ENCODE data around the gene PPP2R5C.

Gene PPP2R5C

GRCh38 chr14:101887219-101887618 lies 125.7 kb downstream of the PPP2R5C start:
- no peak for DNase-seq (ENCODE audit: low read depth)

- no peak for DNase-seq (ENCODE audit: low read depth)
These were observed 126.7 kb downstream of the PPP2R5C start for GRCh38 chr14:101888182-101888581.

- DNase-seq (ENCODE audit: low read depth), result no peak
These were observed 127.9 kb downstream of the PPP2R5C start for GRCh38 chr14:101889366-101889765.

- no peak for DNase-seq (ENCODE audit: low read depth)
These were observed 128.4 kb downstream of the PPP2R5C start for GRCh38 chr14:101889898-101890297.

GRCh38 chr14:101891471-101891870 lies 130.0 kb downstream of the PPP2R5C start:
- no peak for DNase-seq (ENCODE audit: low read depth)

- DNase-seq (ENCODE audit: low read depth), result no peak
These were observed 132.2 kb downstream of the PPP2R5C start for GRCh38 chr14:101893759-101894158.

GRCh38 chr14:101894365-101895081 lies 133.0 kb downstream of the PPP2R5C start:
- DNase-seq (ENCODE audit: low read depth), result no peak

GRCh38 chr14:101895256-101895655 lies 133.7 kb downstream of the PPP2R5C start:
- DNase-seq (ENCODE audit: low read depth), result no peak

- no peak for DNase-seq (ENCODE audit: low read depth)
These were observed 135.8 kb downstream of the PPP2R5C start for GRCh38 chr14:101897326-101897725.

- no peak for DNase-seq (ENCODE audit: low read depth)
These were observed 136.9 kb downstream of the PPP2R5C start for GRCh38 chr14:101898416-101898815.

- no peak for DNase-seq (ENCODE audit: low read depth)
These were observed 137.8 kb downstream of the PPP2R5C start for GRCh38 chr14:101899263-101899662.

- no peak for DNase-seq (ENCODE audit: low read depth)
These were observed 138.7 kb downstream of the PPP2R5C start for GRCh38 chr14:101900253-101900652.

GRCh38 chr14:101903111-101903561 lies 141.6 kb downstream of the PPP2R5C start:
- DNase-seq (ENCODE audit: low read depth), result no peak

- no peak for DNase-seq (ENCODE audit: low read depth)
These were observed 144.1 kb downstream of the PPP2R5C start for GRCh38 chr14:101905614-101906013.

GRCh38 chr14:101906645-101907044 lies 145.1 kb downstream of the PPP2R5C start:
- DNase-seq (ENCODE audit: low read depth), result no peak

GRCh38 chr14:101907619-101908018 lies 146.1 kb downstream of the PPP2R5C start:
- no peak for DNase-seq (ENCODE audit: low read depth)

GRCh38 chr14:101908795-101909194 lies 147.3 kb downstream of the PPP2R5C start:
- DNase-seq (ENCODE audit: low read depth), result no peak

- no peak for DNase-seq (ENCODE audit: low read depth)
These were observed 148.0 kb downstream of the PPP2R5C start for GRCh38 chr14:101909371-101910096.

- DNase-seq (ENCODE audit: low read depth), result no peak
These were observed 151.3 kb downstream of the PPP2R5C start for GRCh38 chr14:101912841-101913240.

GRCh38 chr14:101914083-101914482 lies 152.6 kb downstream of the PPP2R5C start:
- DNase-seq (ENCODE audit: low read depth), result no peak

- no peak for DNase-seq (ENCODE audit: low read depth)
These were observed 154.6 kb downstream of the PPP2R5C start for GRCh38 chr14:101915871-101916815.

GRCh38 chr14:101916816-101917412 lies 155.4 kb downstream of the PPP2R5C start:
- no peak for DNase-seq (ENCODE audit: low read depth)
